ENCODE measurements around the gene TGM4. TPM values are rescaled to one million over a fixed set of nuclear protein-coding genes. Genes with fewer than 3 reads are reported as not detected.

TGM4 gene
- total and polyA plus RNA-seq, 3 donors from 2014 or later, result 0.68 to 1.4 (median 1.1) TPM

- Histone ChIP-seq H3K4me1 (no peaks in the 10 kb centered on the region), H3K4me3 (no peak overlapping the region), H3K36me3 (ENCODE audit: low read depth, missing control alignments) (no peaks in the 10 kb centered on the region), H3K27me3 (no peaks in the 10 kb centered on the region), H3K9me3 (no peaks in the 10 kb centered on the region), H3K27ac (no peak overlapping the region)
- no peak for DNase-seq
- intact Hi-C loops (cut with DNase I; ENCODE audit: low total_unique reads), result no loop called here
- 13 to 64% methylated on average over 1 to 2 of the region's 2 CpGs for WGBS, 2 donors
- TF ChIP-seq POLR2A (IDR thresholded peaks at IDR 0.05) (no peak), CTCF (IDR thresholded peaks at IDR 0.05) (no peak)
Observed at GRCh38 chr3:44903314-44903713, 28.9 kb downstream of the TGM4 start.

GRCh38 chr3:44903751-44904150 is 29.3 kb downstream of the TGM4 start:
- Histone ChIP-seq H3K4me1 (no peaks in the 10 kb centered on the region), H3K9me3 (no peaks in the 10 kb centered on the region), H3K27ac (no peak overlapping the region), H3K36me3 (ENCODE audit: low read depth, missing control alignments) (no peaks in the 10 kb centered on the region), H3K27me3 (no peaks in the 10 kb centered on the region), H3K4me3 (no peak overlapping the region)
- DNase-seq, result no peak
- TF ChIP-seq POLR2A (IDR thresholded peaks at IDR 0.05), result no peak
- no peak for TF ChIP-seq CTCF (IDR thresholded peaks at IDR 0.05)
- intact Hi-C loops (cut with DNase I; ENCODE audit: low total_unique reads), result no loop called here
- WGBS, 2 donors, result 91 to 93% methylated on average over 14 to 15 of the region's 15 CpGs

- DNase-seq, result no peak
- Histone ChIP-seq H3K27ac (no peak overlapping the region), H3K4me1 (no peaks in the 10 kb centered on the region), H3K9me3 (no peaks in the 10 kb centered on the region), H3K27me3 (no peaks in the 10 kb centered on the region), H3K36me3 (ENCODE audit: low read depth, missing control alignments) (no peaks in the 10 kb centered on the region), H3K4me3 (no peak overlapping the region)
- intact Hi-C loops (cut with DNase I; ENCODE audit: low total_unique reads), result no loop called here
- WGBS, 2 donors, result 77% methylated on average over 3 of the region's 3 CpGs; no CpG with 5 or more reads in 1 of the 2 donors
- TF ChIP-seq CTCF (IDR thresholded peaks at IDR 0.05), result no peak
- no peak for TF ChIP-seq POLR2A (IDR thresholded peaks at IDR 0.05)
Observed at GRCh38 chr3:44905446-44906157, 31.2 kb downstream of the TGM4 start.

GRCh38 chr3:44906997-44907396 is 32.6 kb downstream of the TGM4 start:
- WGBS, 2 donors, result 79 to 90% methylated on average over 4 of the region's 4 CpGs

More at GRCh38 chr3:44906997-44907396, 32.6 kb downstream of the TGM4 start:
- Histone ChIP-seq H3K27me3 (no peaks in the 10 kb centered on the region), H3K4me1 (no peaks in the 10 kb centered on the region), H3K36me3 (ENCODE audit: low read depth, missing control alignments) (no peaks in the 10 kb centered on the region), H3K4me3 (no peak overlapping the region), H3K27ac (no peak overlapping the region), H3K9me3 (no peaks in the 10 kb centered on the region)
- TF ChIP-seq POLR2A (IDR thresholded peaks at IDR 0.05), result no peak
- TF ChIP-seq CTCF (IDR thresholded peaks at IDR 0.05), result no peak
- intact Hi-C loops (cut with DNase I; ENCODE audit: low total_unique reads), result no loop called here
- DNase-seq, result no peak

Measured in testis (tissue), 3 donors.